Neuronal stem cell (in vitro differentiated cells): ENCODE measurements around the gene KCNAB2.

Source experiments
- DNase-seq: peaks from one replicate; pipeline ENCODE4 v3.0.0-alpha.2; 2013; ENCODE audit warnings: low spot score
- H2AFZ ChIP-seq: one replicate; pipeline ENCODE4 v1.6.1; 2013; ENCODE audit warnings: mild to moderate bottlenecking, low read length, inconsistent platforms
- H2AK5ac ChIP-seq: 2 replicates; pipeline ENCODE4 v1.6.1; 2013; ENCODE audit warnings: low read depth, mild to moderate bottlenecking, inconsistent platforms, low read length, moderate library complexity, mixed read lengths
- H2BK120ac ChIP-seq: 2 replicates; pipeline ENCODE4 v1.6.1; 2013; ENCODE audit warnings: low read depth, mild to moderate bottlenecking, inconsistent platforms, low read length, moderate library complexity, mixed read lengths
- H2BK12ac ChIP-seq: one replicate; pipeline ENCODE4 v1.6.1; 2013; ENCODE audit warnings: low read length, inconsistent platforms
- H2BK15ac ChIP-seq: 2 replicates; pipeline ENCODE4 v1.6.1; 2013; ENCODE audit warnings: mild to moderate bottlenecking, low read length, inconsistent platforms, mixed read lengths
- H2BK5ac ChIP-seq: one replicate; pipeline ENCODE4 v1.6.1; 2013; ENCODE audit warnings: inconsistent platforms, mild to moderate bottlenecking, low read length, moderate library complexity
- H3K14ac ChIP-seq: one replicate; pipeline ENCODE4 v1.6.1; 2013; ENCODE audit warnings: low read length, inconsistent platforms
- H3K18ac ChIP-seq: 2 replicates; pipeline ENCODE4 v1.6.1; 2013; ENCODE audit warnings: low read length, inconsistent platforms
- H3K23ac ChIP-seq: 2 replicates; pipeline ENCODE4 v1.6.1; 2013; ENCODE audit warnings: low read depth, mild to moderate bottlenecking, mixed read lengths, low read length, inconsistent platforms; ENCODE audit not compliant: poor library complexity
- H3K27ac ChIP-seq: replicated peaks from 3 replicates; pipeline ENCODE4 v1.5.1; 2013; ENCODE audit warnings: low read length, inconsistent platforms
- H3K27me3 ChIP-seq, 3 experiments: 2 replicates each; pipeline ENCODE4 v1.6.1; 2013; ENCODE audit warnings: low read length in 3 of 3, mild to moderate bottlenecking in 2 of 3, inconsistent platforms in 1 of 3, low read depth in 1 of 3, mixed read lengths in 1 of 3, moderate library complexity in 1 of 3; ENCODE audit not compliant: control insufficient read depth in 3 of 3, insufficient read depth in 3 of 3
- H3K36me3 ChIP-seq, 2 donors: replicated peaks in 1 of 2; 2 replicates each; pipeline ENCODE4 v1.6.1; 2013; ENCODE audit warnings: low read length in 2 of 2; ENCODE audit not compliant: control insufficient read depth in 2 of 2, insufficient read depth in 2 of 2
- H3K4ac ChIP-seq: 2 replicates; pipeline ENCODE4 v1.6.1; 2013; ENCODE audit warnings: inconsistent platforms, mild to moderate bottlenecking, low read length, moderate library complexity
- H3K4me1 ChIP-seq, 2 donors: 1 replicate in 1 of 2; 2 replicates in 1 of 2; pipeline ENCODE4 v1.6.1; 2013; ENCODE audit warnings: low read length in 2 of 2, low read depth in 1 of 2; ENCODE audit not compliant: control insufficient read depth in 2 of 2, insufficient read depth in 1 of 2
- H3K4me2 ChIP-seq: one replicate; pipeline ENCODE4 v1.6.1; 2013; ENCODE audit warnings: mild to moderate bottlenecking, low read length, inconsistent platforms; ENCODE audit not compliant: insufficient read depth, poor library complexity, severe bottlenecking
- H3K4me3 ChIP-seq, 2 donors: 2 replicates each; pipeline ENCODE4 v1.5.1; 2013; ENCODE audit warnings: low read length in 2 of 2, mild to moderate bottlenecking in 2 of 2, inconsistent platforms in 1 of 2, moderate library complexity in 1 of 2
- H3K79me1 ChIP-seq: one replicate; pipeline ENCODE4 v1.6.1; 2013; ENCODE audit warnings: low read depth, mild to moderate bottlenecking, inconsistent platforms, low read length, moderate library complexity
- H3K9ac ChIP-seq: one replicate; pipeline ENCODE4 v1.6.1; 2013; ENCODE audit warnings: mild to moderate bottlenecking, low read depth, low read length, inconsistent platforms; ENCODE audit not compliant: poor library complexity
- H3K9me3 ChIP-seq, 2 donors: replicated peaks in 1 of 2; 2 replicates each; pipeline versions ENCODE3 to v1.6.1; 2013; ENCODE audit warnings: low read length in 2 of 2, mild to moderate bottlenecking in 2 of 2, inconsistent platforms in 1 of 2, low read depth in 1 of 2, mixed read lengths in 1 of 2, moderate library complexity in 1 of 2; ENCODE audit not compliant: control insufficient read depth in 2 of 2, insufficient read depth in 1 of 2
- H4K8ac ChIP-seq: one replicate; pipeline ENCODE4 v1.6.1; 2013; ENCODE audit warnings: low read depth, mild to moderate bottlenecking, inconsistent platforms, low read length, moderate library complexity
- H4K91ac ChIP-seq: one replicate; pipeline ENCODE4 v1.6.1; 2013; ENCODE audit warnings: low read length, low read depth, mild to moderate bottlenecking, inconsistent platforms; ENCODE audit not compliant: poor library complexity
- WGBS, 2 donors: extraction: QIAGEN DNeasy Blood & Tissue Kit; methylation state at CpG; one replicate each; pipeline ENCODE4 v1.1.7; 2013; ENCODE audit warnings: missing lambda C conversion rate in 2 of 2, mixed read lengths in 1 of 2; ENCODE audit not compliant: insufficient read length in 2 of 2, insufficient replicate concordance in 1 of 2; ENCODE audit errors: extremely low coverage in 2 of 2; 5-methylcytosine and 5-hydroxymethylcytosine counted together

The KCNAB2 gene

DNA sequence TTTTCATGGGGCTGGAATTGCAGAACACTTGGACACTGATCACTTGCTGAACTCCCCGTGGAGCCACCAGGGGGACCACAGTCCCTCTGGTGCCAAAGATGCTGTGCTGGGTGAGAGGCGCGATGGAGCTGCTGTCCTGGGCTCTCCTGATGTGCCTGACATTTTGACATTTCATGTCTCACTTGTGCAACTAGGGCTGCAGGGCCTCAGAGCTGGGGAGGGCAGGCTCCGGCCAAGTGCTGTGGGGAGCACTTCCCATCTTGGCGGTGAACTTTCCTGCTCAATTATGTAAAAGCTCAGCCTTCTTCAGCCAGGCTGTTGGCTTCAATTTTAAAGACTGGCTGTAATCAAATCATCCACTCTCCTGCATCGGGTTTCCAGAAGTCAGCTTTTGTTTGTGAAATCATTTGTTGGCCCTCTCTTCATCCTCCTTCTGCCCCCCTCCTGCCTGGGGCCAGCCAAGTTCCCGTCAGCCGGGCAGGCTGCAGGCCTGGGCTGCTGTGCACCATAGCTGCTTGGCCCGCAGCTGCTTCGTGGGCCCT is 36.8 kb downstream of the KCNAB2 start:
- Histone ChIP-seq H2AK5ac (peak overlapping the region; percentile 88), H2BK120ac (no peak overlapping the region)
- WGBS, 2 donors = no CpG with 5 or more reads among the region's 10 CpGs

GRCh38 chr1:6083385-6083784 is 37.7 kb downstream of the KCNAB2 start:
- H3K4me2 ChIP-seq = no peak overlapping the region
- H2BK5ac ChIP-seq = peak overlapping the region; percentile 62
- no peak overlapping the region for H3K27ac ChIP-seq
- no peak overlapping the region for H4K8ac ChIP-seq
- H2AFZ ChIP-seq = peak overlapping the region; percentile 12
- no peaks in the 10 kb centered on the region for H3K79me1 ChIP-seq
- WGBS, 2 donors = no CpG with 5 or more reads among the region's 18 CpGs
- no peak overlapping the region for H4K91ac ChIP-seq
- no peak overlapping the region for H3K4me3 ChIP-seq
- peak overlapping the region; percentile 57 for H3K14ac ChIP-seq
- no peak overlapping the region for H3K4ac ChIP-seq
- H3K23ac ChIP-seq = no peak overlapping the region
- peaks cover 0 to 20% of the 10 kb centered on the region in 2 donors for H3K4me1 ChIP-seq
- H3K18ac ChIP-seq = peak overlapping the region; percentile 2
- no peak for DNase-seq
- peaks cover 0 to 47% (median 0%) of the 10 kb centered on the region in 3 experiments for H3K27me3 ChIP-seq
- H3K36me3 ChIP-seq = no peaks in the 10 kb centered on the region
- peak overlapping the region; percentile 24 for H2BK120ac ChIP-seq
- H3K9ac ChIP-seq = no peak overlapping the region
- no peak overlapping the region for H2BK15ac ChIP-seq
- H2BK12ac ChIP-seq = no peak overlapping the region
- H3K9me3 ChIP-seq = no peaks in the 10 kb centered on the region
- peak overlapping the region; percentile 88 for H2AK5ac ChIP-seq

More for the DNA sequence above, 36.8 kb downstream of the KCNAB2 start:
- H2BK15ac ChIP-seq = no peak overlapping the region
- H3K18ac ChIP-seq = peak overlapping the region; percentile 53
- H4K91ac ChIP-seq = no peak overlapping the region
- no peak overlapping the region for H4K8ac ChIP-seq
- peak overlapping the region; percentile 62 for H2BK5ac ChIP-seq
- H3K4me1 ChIP-seq = peaks cover 0 to 20% of the 10 kb centered on the region in 2 donors
- no peak overlapping the region for H3K9ac ChIP-seq
- H3K27ac ChIP-seq = no peak overlapping the region
- H3K27me3 ChIP-seq = peaks cover 0 to 50% (median 0%) of the 10 kb centered on the region in 3 experiments
- H3K79me1 ChIP-seq = no peaks in the 10 kb centered on the region
- no peak overlapping the region for H3K4me2 ChIP-seq
- H3K4ac ChIP-seq = no peak overlapping the region
- H3K9me3 ChIP-seq = no peaks in the 10 kb centered on the region
- peak overlapping the region; percentile 15 for H2AFZ ChIP-seq
- H3K14ac ChIP-seq = peak overlapping the region; percentile 77
- peak overlapping the region; percentile 29 for H3K23ac ChIP-seq
- H2BK12ac ChIP-seq = no peak overlapping the region
- no peaks in the 10 kb centered on the region for H3K36me3 ChIP-seq
- no peak overlapping the region for H3K4me3 ChIP-seq
- no peak for DNase-seq

DNA sequence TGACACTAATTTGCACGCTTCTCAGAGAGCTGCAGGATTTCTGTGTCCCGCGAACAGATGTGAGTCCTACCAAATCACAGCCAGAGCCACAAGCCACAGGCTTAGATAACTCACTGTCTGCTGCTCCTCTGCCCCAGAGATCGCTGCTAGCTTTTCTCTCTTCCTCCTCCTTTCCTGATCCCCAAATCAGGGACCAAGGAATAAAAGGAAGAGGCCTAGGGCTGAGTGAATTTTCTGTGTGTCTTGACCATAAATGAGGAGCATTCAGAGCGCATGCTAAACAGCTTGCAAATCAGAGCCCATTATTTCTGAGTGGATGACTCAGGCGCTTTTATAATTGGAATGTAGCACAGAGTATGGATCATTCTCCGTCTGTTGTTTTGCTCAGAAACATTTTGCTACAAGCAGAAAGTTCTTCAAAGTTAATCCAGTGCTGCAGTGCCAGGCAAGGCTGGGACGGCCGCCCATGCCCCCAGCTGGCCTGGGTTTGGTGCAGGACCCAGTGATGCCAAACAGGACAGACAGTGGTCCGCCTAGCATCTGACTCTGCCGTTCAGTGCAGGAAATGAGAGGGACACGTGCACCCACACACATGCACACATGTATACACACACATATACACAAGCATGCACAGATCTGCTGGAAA is 38.2 kb downstream of the KCNAB2 start:
- H3K27ac ChIP-seq = no peak overlapping the region
- H2BK15ac ChIP-seq = no peak overlapping the region
- no peak overlapping the region for H2BK120ac ChIP-seq
- no peak overlapping the region for H4K8ac ChIP-seq
- H3K4me1 ChIP-seq = peaks cover 0 to 20% of the 10 kb centered on the region in 2 donors
- peak overlapping the region; percentile 12 for H2AFZ ChIP-seq
- H3K4me3 ChIP-seq = no peak overlapping the region
- no peak for DNase-seq
- peaks cover 0 to 47% (median 0%) of the 10 kb centered on the region in 3 experiments for H3K27me3 ChIP-seq
- H3K14ac ChIP-seq = peak overlapping the region; percentile 57
- H3K9ac ChIP-seq = no peak overlapping the region
- H3K18ac ChIP-seq = peak overlapping the region; percentile 67
- no peak overlapping the region for H4K91ac ChIP-seq
- no peak overlapping the region for H2BK12ac ChIP-seq
- H3K79me1 ChIP-seq = no peaks in the 10 kb centered on the region
- no CpG with 5 or more reads among the region's 12 CpGs for WGBS, 2 donors
- no peaks in the 10 kb centered on the region for H3K36me3 ChIP-seq
- no peak overlapping the region for H3K4ac ChIP-seq
- no peak overlapping the region for H2BK5ac ChIP-seq
- H3K23ac ChIP-seq = no peak overlapping the region
- H3K4me2 ChIP-seq = no peak overlapping the region
- no peaks in the 10 kb centered on the region for H3K9me3 ChIP-seq
- no peak overlapping the region for H2AK5ac ChIP-seq

DNA sequence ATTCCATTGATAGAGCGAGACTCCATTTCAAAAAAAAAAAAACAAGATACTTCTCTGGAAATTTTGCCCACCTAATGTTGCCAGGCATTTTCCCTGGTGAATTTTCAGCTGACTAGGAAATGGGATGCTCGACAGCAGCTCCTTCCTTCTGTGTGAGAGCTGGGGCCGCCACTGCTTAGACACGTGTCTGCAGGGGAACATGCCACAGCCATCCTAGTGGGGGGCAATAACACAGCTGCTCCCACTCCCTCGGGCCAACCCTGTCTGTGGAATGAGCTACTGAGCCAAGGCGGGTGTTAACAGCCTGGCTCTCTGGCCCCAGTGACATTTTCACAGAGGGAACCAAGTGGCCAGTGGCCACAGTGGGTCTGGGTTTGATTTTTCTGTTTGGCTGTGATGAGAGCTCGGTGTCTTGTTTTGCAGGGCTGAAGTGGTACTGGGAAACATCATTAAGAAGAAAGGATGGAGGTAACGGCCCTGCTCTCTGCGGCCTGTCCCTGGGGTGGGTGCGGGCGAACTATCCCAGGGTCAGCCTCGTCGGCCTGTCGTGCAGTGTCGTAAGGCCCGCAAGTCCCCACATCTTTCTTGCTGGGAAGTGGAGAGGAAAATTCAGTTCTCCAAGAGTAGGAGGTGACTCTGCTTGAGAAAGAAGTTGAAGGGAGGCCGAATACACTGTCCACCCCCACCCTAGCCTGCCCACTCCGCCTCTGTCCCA is 39.2 kb downstream of the KCNAB2 start:
- Histone ChIP-seq H3K4me2 (no peak overlapping the region), H4K8ac (no peak overlapping the region), H3K36me3 (no peaks in the 10 kb centered on the region), H4K91ac (no peak overlapping the region), H2BK12ac (no peak overlapping the region), H3K27ac (no peak overlapping the region), H3K4me3 (no peak overlapping the region), H3K14ac (peak overlapping the region; percentile 72), H2BK120ac (no peak overlapping the region), H3K9ac (no peak overlapping the region), H3K18ac (no peak overlapping the region), H2AFZ (no peak overlapping the region), H3K4ac (no peak overlapping the region), H3K23ac (no peak overlapping the region), H3K79me1 (no peaks in the 10 kb centered on the region), H3K9me3 (no peaks in the 10 kb centered on the region), H3K27me3 (peaks cover 0 to 49% (median 0%) of the 10 kb centered on the region in 3 experiments), H2AK5ac (no peak overlapping the region), H2BK5ac (no peak overlapping the region), H2BK15ac (no peak overlapping the region), H3K4me1 (peaks cover 0 to 20% of the 10 kb centered on the region in 2 donors)
- WGBS, 2 donors = no CpG with 5 or more reads among the region's 18 CpGs
- no peak for DNase-seq
